Neutrophil (primary cell): ENCODE measurements around the gene PKDREJ.

Experiments
- H3K27ac ChIP-seq: fragments of 200-600 bp; sonication (generic); 2 replicates; pipeline ENCODE4 v1.5.1; 2016; ENCODE audit warnings: mild to moderate bottlenecking, moderate library complexity
- H3K27me3 ChIP-seq: fragments of 200-600 bp; sonication (generic); 2 replicates; pipeline ENCODE4 v1.6.0; 2016; ENCODE audit warnings: mild to moderate bottlenecking
- H3K36me3 ChIP-seq: fragments of 200-600 bp; sonication (generic); 2 replicates; pipeline ENCODE4 v1.5.1; 2017
- H3K4me1 ChIP-seq, 2 experiments: fragments of 200-600 bp in 1 of 2; sonication (generic) in 1 of 2; 1 replicate in 1 of 2; 2 replicates in 1 of 2; pipeline versions ENCODE4 v1.5.1 to v1.6.1; 2013 to 2016; ENCODE audit warnings: low read depth in 1 of 2, low read length in 1 of 2, mild to moderate bottlenecking in 1 of 2, moderate library complexity in 1 of 2; ENCODE audit not compliant: control insufficient read depth in 1 of 2, insufficient read depth in 1 of 2
- H3K4me3 ChIP-seq, 2 experiments: fragments of 200-600 bp in 1 of 2; sonication (generic) in 1 of 2; 1 replicate in 1 of 2; 2 replicates in 1 of 2; pipeline ENCODE4 v1.5.1; 2013 to 2016; ENCODE audit warnings: low read depth in 1 of 2, low read length in 1 of 2, mild to moderate bottlenecking in 1 of 2, moderate library complexity in 1 of 2
- H3K9me3 ChIP-seq: fragments of 200-600 bp; sonication (generic); 2 replicates; pipeline ENCODE4 v1.5.1; 2016
- TF ChIP-seq, protein P1 (sequence below): fragments of 200-600 bp; sonication (generic); IDR thresholded peaks from 2 replicates; pipeline ENCODE4 v1.5.1; 2016; ENCODE audit warnings: antibody characterized with exemption

The PKDREJ gene

DNA sequence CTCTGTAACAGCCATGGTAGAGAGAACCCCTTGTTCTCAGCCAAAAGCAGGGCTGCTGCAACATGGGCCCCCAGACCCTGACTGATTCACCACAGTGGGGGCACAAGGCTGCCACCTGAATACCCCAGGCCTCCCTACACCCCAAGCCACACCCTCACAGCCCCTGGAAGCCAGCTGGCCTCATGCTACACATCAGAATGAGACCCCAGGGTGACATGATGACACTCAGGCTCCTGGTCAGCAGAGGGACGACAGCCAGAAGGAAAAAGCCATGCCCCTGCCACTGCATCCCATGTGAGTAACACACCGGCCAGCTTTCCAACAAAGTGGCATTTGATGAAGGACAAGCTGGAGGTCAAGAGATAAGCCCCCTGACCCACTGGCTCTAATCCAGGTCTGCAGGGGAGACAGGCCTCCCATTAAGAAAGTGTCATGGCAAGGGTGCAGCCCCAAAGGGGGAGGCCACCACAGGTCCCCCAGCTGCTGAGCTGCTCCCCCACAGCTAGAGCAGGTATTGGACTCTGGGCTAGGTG lies 15.6 kb downstream of the PKDREJ start:
- TF ChIP-seq, protein P1, sequence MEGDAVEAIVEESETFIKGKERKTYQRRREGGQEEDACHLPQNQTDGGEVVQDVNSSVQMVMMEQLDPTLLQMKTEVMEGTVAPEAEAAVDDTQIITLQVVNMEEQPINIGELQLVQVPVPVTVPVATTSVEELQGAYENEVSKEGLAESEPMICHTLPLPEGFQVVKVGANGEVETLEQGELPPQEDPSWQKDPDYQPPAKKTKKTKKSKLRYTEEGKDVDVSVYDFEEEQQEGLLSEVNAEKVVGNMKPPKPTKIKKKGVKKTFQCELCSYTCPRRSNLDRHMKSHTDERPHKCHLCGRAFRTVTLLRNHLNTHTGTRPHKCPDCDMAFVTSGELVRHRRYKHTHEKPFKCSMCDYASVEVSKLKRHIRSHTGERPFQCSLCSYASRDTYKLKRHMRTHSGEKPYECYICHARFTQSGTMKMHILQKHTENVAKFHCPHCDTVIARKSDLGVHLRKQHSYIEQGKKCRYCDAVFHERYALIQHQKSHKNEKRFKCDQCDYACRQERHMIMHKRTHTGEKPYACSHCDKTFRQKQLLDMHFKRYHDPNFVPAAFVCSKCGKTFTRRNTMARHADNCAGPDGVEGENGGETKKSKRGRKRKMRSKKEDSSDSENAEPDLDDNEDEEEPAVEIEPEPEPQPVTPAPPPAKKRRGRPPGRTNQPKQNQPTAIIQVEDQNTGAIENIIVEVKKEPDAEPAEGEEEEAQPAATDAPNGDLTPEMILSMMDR, result no peak
- Histone ChIP-seq H3K4me3 (no peak overlapping the region), H3K27me3 (no peaks in the 10 kb centered on the region), H3K4me1 (peaks cover 15% of the 10 kb centered on the region in 2 experiments), H3K27ac (no peak overlapping the region), H3K9me3 (no peaks in the 10 kb centered on the region), H3K36me3 (peaks cover 11% of the 10 kb centered on the region)

- Histone ChIP-seq H3K9me3 (no peaks in the 10 kb centered on the region), H3K4me1 (peaks cover 13 to 17% of the 10 kb centered on the region in 2 experiments), H3K27ac (no peak overlapping the region), H3K36me3 (peaks cover 11% of the 10 kb centered on the region), H3K27me3 (no peaks in the 10 kb centered on the region), H3K4me3 (no peak overlapping the region)
- TF ChIP-seq, protein P1, result no peak
Observed at GRCh38 chr22:46246178-46246577, 17.0 kb downstream of the PKDREJ start.

DNA sequence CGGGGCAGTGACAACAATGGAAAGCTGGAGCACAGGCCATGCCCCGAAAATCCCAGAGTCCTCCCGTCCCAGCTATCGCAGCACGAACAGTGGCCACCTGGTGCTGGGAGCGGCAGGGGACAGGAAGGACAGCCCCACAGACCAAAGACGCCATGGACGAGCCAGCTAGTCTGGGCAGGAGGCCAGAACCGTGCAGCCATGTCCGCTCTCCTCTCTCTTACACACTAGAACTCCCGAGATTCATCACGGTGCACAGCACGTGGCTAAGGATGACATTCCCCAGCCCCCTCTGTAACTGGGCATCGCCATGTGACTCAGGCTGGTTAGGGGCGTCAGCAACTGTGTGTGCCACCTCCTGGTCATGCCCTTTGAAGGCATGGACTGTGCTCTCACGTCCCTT lies 17.6 kb downstream of the PKDREJ start:
- Histone ChIP-seq H3K27ac (no peak overlapping the region), H3K36me3 (peaks cover 11% of the 10 kb centered on the region), H3K4me3 (no peak overlapping the region), H3K9me3 (no peaks in the 10 kb centered on the region), H3K4me1 (peaks cover 10 to 13% of the 10 kb centered on the region in 2 experiments), H3K27me3 (no peaks in the 10 kb centered on the region)
- TF ChIP-seq, protein P1, result no peak

GRCh38 chr22:46244771-46245170 lies 18.4 kb downstream of the PKDREJ start:
- Histone ChIP-seq H3K27me3 (no peaks in the 10 kb centered on the region), H3K4me3 (no peak overlapping the region), H3K4me1 (peaks cover 17 to 19% of the 10 kb centered on the region in 2 experiments), H3K9me3 (no peaks in the 10 kb centered on the region), H3K36me3 (peaks cover 11% of the 10 kb centered on the region), H3K27ac (no peak overlapping the region)
- TF ChIP-seq, protein P1, result no peak

DNA sequence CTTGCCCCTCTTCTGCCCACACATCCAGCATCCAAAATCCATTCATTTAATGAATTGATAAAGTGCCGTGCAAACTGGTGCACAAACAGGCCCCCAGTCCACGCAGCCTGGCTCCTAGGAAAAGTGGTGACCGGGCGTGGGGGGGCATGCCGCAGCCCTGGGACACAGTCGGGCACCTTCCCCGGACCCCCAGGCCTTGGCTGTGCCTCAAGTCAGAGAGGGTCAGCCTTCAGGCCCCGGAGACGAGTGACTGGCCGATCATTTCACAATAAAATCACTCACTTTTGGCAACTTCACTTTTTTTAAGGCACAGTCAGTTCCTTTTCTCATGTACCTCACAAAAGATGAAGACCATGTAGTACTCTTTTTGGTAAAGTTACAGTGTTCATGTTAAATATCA lies 21.1 kb downstream of the PKDREJ start:
- Histone ChIP-seq H3K27me3 (no peaks in the 10 kb centered on the region), H3K9me3 (no peaks in the 10 kb centered on the region), H3K27ac (no peak overlapping the region), H3K36me3 (peaks cover 11% of the 10 kb centered on the region), H3K4me1 (peaks cover 16% of the 10 kb centered on the region in 2 experiments), H3K4me3 (no peak overlapping the region)
- TF ChIP-seq, protein P1, result no peak
